SK-N-SH treated with all-trans-retinoic acid at 6 μM for 48 hours (cell line): ENCODE results near the gene WFIKKN2.

Experiments
- PATZ1 ChIP-seq: fragments of 250-450 bp; sonication (Bioruptor Pico); IDR thresholded peaks from 2 replicates; pipeline ENCODE4 v1.8.0; 2020; ENCODE audit warnings: mild to moderate bottlenecking, moderate library complexity, borderline replicate concordance
- SNAI2 ChIP-seq: fragments of 250-450 bp; sonication (Bioruptor Pico); IDR thresholded peaks from 2 replicates; pipeline ENCODE4 v1.5.0; 2020; ENCODE audit warnings: mild to moderate bottlenecking, moderate library complexity

GRCh38 chr17:50841949-50842354 lies 6.6 kb downstream of the WFIKKN2 start:
- TF ChIP-seq SNAI2 (CRISPR knock-in tag) (no peak), PATZ1 (CRISPR knock-in tag) (no peak)
